ENCODE results near the gene PLIN5. TPM values are rescaled to one million over a fixed set of nuclear protein-coding genes. Genes with fewer than 3 reads are reported as not detected.
A peak's percentile ranks its signal among the peaks of the same experiment; 100 is the strongest.

PLIN5 gene
- total and polyA plus RNA-seq, 4 donors = 13.3 to 83.8 (median 56.6) TPM

DNA sequence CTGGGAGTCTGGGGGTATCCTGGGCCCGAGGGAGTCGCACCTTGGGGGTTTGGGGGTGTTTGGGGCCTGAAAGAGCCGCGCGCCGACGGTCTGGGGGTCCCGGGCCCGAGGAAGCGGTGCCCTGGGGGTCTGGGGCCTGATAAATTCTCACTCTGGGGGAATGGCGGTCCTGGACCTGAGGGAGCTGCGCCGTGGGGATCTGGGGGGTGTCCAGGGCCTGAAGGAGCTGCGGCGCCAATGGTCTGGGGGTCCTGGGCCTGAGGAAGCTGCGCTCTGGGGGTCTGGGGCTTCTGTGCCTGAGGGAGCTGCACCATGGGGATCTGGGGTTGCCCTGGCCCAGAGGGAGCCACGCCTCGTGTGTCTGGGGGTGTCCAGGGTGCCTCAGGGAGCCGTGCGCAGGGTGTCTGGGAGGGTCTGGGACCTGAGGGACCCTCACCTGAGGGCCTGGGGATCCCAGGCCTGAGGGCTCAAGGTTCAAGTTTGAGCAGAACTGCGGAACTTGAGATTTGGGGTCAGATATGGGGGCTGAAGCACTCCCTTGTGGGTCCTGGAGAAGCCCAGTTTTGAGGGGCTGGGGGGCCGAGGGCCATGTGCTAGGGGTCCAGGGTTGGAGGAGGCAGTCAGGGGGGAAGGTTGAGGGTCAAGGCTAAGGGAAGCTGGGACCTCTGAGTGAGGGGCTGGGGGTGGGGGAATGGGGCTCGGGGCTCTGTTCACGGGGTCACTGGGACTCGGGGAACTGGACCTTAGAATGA, 61.8 kb downstream of the PLIN5 start:
- peaks cover 4 to 19% (median 12%) of the 10 kb centered on the region in 4 donors for H3K4me1 ChIP-seq (ENCODE audit: control insufficient read depth in 4 of 4, insufficient read depth in 4 of 4, low read length in 3 of 4)
- no peak for DNase-seq (ENCODE audit: low spot score)
- H3K9ac ChIP-seq (ENCODE audit: low read depth in 1 of 2, low read length in 2 of 2) = peak overlapping the region in 1 of 2 donors; percentile 88
- WGBS = 34% methylated on average over 25 of the region's 25 CpGs
- H3K27me3 ChIP-seq (ENCODE audit: control insufficient read depth in 4 of 4, insufficient read depth in 4 of 4, low read length in 3 of 4) = no peaks in the 10 kb centered on the region
- TF ChIP-seq NR2F2 (IDR thresholded peaks at IDR 0.05) (no peak), FOXA2 (IDR thresholded peaks at IDR 0.05) (no peak), HNF4G (IDR thresholded peaks at IDR 0.05) (no peak), YY1 (IDR thresholded peaks at IDR 0.05) (no peak), TAF1 (conservative IDR thresholded peaks at IDR 0.05) (no peak), RAD21 (IDR thresholded peaks at IDR 0.05) (no peak), HNF4A (conservative IDR thresholded peaks at IDR 0.05) (no peak), GABPA (IDR thresholded peaks at IDR 0.05 in 1 of 2, conservative IDR thresholded peaks at IDR 0.05 in 1 of 2) (no peak), EGR1 (IDR thresholded peaks at IDR 0.05; ENCODE audit: low read depth in 2 of 2) (no peak), JUND (IDR thresholded peaks at IDR 0.05) (no peak), RXRA (IDR thresholded peaks at IDR 0.05) (no peak), FOXA1 (IDR thresholded peaks at IDR 0.05) (no peak), SP1 (IDR thresholded peaks at IDR 0.05) (no peak)
- TF ChIP-seq, protein P1, sequence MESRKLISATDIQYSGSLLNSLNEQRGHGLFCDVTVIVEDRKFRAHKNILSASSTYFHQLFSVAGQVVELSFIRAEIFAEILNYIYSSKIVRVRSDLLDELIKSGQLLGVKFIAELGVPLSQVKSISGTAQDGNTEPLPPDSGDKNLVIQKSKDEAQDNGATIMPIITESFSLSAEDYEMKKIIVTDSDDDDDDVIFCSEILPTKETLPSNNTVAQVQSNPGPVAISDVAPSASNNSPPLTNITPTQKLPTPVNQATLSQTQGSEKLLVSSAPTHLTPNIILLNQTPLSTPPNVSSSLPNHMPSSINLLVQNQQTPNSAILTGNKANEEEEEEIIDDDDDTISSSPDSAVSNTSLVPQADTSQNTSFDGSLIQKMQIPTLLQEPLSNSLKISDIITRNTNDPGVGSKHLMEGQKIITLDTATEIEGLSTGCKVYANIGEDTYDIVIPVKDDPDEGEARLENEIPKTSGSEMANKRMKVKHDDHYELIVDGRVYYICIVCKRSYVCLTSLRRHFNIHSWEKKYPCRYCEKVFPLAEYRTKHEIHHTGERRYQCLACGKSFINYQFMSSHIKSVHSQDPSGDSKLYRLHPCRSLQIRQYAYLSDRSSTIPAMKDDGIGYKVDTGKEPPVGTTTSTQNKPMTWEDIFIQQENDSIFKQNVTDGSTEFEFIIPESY (IDR thresholded peaks at IDR 0.05) = no peak
- TF ChIP-seq, protein P2, sequence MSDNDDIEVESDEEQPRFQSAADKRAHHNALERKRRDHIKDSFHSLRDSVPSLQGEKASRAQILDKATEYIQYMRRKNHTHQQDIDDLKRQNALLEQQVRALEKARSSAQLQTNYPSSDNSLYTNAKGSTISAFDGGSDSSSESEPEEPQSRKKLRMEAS (IDR thresholded peaks at IDR 0.05) = no peak
- TF ChIP-seq, protein P3, sequence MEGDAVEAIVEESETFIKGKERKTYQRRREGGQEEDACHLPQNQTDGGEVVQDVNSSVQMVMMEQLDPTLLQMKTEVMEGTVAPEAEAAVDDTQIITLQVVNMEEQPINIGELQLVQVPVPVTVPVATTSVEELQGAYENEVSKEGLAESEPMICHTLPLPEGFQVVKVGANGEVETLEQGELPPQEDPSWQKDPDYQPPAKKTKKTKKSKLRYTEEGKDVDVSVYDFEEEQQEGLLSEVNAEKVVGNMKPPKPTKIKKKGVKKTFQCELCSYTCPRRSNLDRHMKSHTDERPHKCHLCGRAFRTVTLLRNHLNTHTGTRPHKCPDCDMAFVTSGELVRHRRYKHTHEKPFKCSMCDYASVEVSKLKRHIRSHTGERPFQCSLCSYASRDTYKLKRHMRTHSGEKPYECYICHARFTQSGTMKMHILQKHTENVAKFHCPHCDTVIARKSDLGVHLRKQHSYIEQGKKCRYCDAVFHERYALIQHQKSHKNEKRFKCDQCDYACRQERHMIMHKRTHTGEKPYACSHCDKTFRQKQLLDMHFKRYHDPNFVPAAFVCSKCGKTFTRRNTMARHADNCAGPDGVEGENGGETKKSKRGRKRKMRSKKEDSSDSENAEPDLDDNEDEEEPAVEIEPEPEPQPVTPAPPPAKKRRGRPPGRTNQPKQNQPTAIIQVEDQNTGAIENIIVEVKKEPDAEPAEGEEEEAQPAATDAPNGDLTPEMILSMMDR (IDR thresholded peaks at IDR 0.05; ENCODE audit: low read depth, low read length, missing input control) = no peak
- TF ChIP-seq, protein P4, sequence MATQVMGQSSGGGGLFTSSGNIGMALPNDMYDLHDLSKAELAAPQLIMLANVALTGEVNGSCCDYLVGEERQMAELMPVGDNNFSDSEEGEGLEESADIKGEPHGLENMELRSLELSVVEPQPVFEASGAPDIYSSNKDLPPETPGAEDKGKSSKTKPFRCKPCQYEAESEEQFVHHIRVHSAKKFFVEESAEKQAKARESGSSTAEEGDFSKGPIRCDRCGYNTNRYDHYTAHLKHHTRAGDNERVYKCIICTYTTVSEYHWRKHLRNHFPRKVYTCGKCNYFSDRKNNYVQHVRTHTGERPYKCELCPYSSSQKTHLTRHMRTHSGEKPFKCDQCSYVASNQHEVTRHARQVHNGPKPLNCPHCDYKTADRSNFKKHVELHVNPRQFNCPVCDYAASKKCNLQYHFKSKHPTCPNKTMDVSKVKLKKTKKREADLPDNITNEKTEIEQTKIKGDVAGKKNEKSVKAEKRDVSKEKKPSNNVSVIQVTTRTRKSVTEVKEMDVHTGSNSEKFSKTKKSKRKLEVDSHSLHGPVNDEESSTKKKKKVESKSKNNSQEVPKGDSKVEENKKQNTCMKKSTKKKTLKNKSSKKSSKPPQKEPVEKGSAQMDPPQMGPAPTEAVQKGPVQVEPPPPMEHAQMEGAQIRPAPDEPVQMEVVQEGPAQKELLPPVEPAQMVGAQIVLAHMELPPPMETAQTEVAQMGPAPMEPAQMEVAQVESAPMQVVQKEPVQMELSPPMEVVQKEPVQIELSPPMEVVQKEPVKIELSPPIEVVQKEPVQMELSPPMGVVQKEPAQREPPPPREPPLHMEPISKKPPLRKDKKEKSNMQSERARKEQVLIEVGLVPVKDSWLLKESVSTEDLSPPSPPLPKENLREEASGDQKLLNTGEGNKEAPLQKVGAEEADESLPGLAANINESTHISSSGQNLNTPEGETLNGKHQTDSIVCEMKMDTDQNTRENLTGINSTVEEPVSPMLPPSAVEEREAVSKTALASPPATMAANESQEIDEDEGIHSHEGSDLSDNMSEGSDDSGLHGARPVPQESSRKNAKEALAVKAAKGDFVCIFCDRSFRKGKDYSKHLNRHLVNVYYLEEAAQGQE (IDR thresholded peaks at IDR 0.05) = no peak
- TF ChIP-seq, protein P5, sequence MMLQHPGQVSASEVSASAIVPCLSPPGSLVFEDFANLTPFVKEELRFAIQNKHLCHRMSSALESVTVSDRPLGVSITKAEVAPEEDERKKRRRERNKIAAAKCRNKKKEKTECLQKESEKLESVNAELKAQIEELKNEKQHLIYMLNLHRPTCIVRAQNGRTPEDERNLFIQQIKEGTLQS (IDR thresholded peaks at IDR 0.05) = no peak
- H3K4me3 ChIP-seq (ENCODE audit: low read depth in 1 of 3, low read length in 3 of 3) = peak overlapping the region in 2 of 3 donors; percentile 68 to 96
- H3K9me3 ChIP-seq (ENCODE audit: control insufficient read depth in 4 of 4, low read length in 3 of 4) = no peaks in the 10 kb centered on the region
- H3K36me3 ChIP-seq (ENCODE audit: control insufficient read depth in 4 of 4, insufficient read depth in 3 of 4, low read depth in 1 of 4, low read length in 3 of 4) = peaks cover 5 to 11% (median 5%) of the 10 kb centered on the region in 4 donors
- no peak overlapping the region for H3K27ac ChIP-seq (ENCODE audit: low read depth in 1 of 2, low read length in 2 of 2)

Other genes starting within 250 kb of the PLIN5 start
- under 1 TPM; 0.47 to 0.50 TPM for gene TMIGD2, start 232.8 kb downstream of the PLIN5 start, total RNA-seq
- under 1 TPM; 0.16 to 0.94 TPM for gene TMIGD2, start 232.8 kb downstream of the PLIN5 start, polyA plus RNA-seq
- under 1 TPM in 1 of 2 donors, not detected in 1; 0.92 TPM for gene FSD1, start 230.6 kb downstream of the PLIN5 start, total RNA-seq
- gene FSD1, start 230.6 kb downstream of the PLIN5 start, polyA plus RNA-seq = under 1 TPM; 0.05 to 0.19 TPM
- 10 to 100 TPM in 1 of 2 donors, 1 to 10 TPM in 1; 8.6 to 26.4 TPM for gene STAP2, start 196.4 kb downstream of the PLIN5 start, total RNA-seq
- 10 to 100 TPM; 23.6 to 24.5 TPM for gene STAP2, start 196.4 kb downstream of the PLIN5 start, polyA plus RNA-seq
- 1 to 10 TPM; 4.7 to 9.9 TPM for gene MPND, start 191.7 kb downstream of the PLIN5 start, total RNA-seq
- gene MPND, start 191.7 kb downstream of the PLIN5 start, polyA plus RNA-seq = 1 to 10 TPM; 9.0 to 9.4 TPM
- gene SH3GL1, start 134.7 kb downstream of the PLIN5 start, total RNA-seq = 10 to 100 TPM; 16.7 to 19.7 TPM
- 10 to 100 TPM; 16.5 to 27.8 TPM for gene SH3GL1, start 134.7 kb downstream of the PLIN5 start, polyA plus RNA-seq
- 10 to 100 TPM in 1 of 2 donors, 1 to 10 TPM in 1; 2.9 to 20.8 TPM for gene CHAF1A, start 132.6 kb downstream of the PLIN5 start, total RNA-seq
- 1 to 10 TPM; 1.0 to 2.1 TPM for gene CHAF1A, start 132.6 kb downstream of the PLIN5 start, polyA plus RNA-seq
- gene UBXN6, start 77.4 kb downstream of the PLIN5 start, total RNA-seq = 10 to 100 TPM; 33.0 to 92.3 TPM
- 10 to 100 TPM; 39.5 to 68.6 TPM for gene UBXN6, start 77.4 kb downstream of the PLIN5 start, polyA plus RNA-seq
- gene HDGFL2, start 62.9 kb downstream of the PLIN5 start, total RNA-seq = 10 to 100 TPM; 14.9 to 15.7 TPM
- 10 to 100 TPM in 1 of 2 donors, 1 to 10 TPM in 1; 3.4 to 13.2 TPM for gene HDGFL2, start 62.9 kb downstream of the PLIN5 start, polyA plus RNA-seq
- gene PLIN4, start 16.7 kb downstream of the PLIN5 start, total RNA-seq = 10 to 100 TPM in 1 of 2 donors, 1 to 10 TPM in 1; 3.1 to 49.1 TPM
- gene PLIN4, start 16.7 kb downstream of the PLIN5 start, polyA plus RNA-seq = 10 to 100 TPM in 1 of 2 donors, 1 to 10 TPM in 1; 5.0 to 14.1 TPM
- 100 to 1,000 TPM in 1 of 2 donors, 10 to 100 TPM in 1; 57.8 to 581 TPM for gene LRG1, start 4.8 kb upstream of the PLIN5 start, total RNA-seq
- 1,000 to 10,000 TPM in 1 of 2 donors, 100 to 1,000 TPM in 1; 741 to 1,122 TPM for gene LRG1, start 4.8 kb upstream of the PLIN5 start, polyA plus RNA-seq
- gene SEMA6B, start 24.5 kb upstream of the PLIN5 start, total RNA-seq = 1 to 10 TPM; 2.8 to 3.1 TPM
- 1 to 10 TPM in 1 of 2 donors, under 1 TPM in 1; 0.58 to 3.2 TPM for gene SEMA6B, start 24.5 kb upstream of the PLIN5 start, polyA plus RNA-seq
- 10 to 100 TPM; 15.6 to 29.0 TPM for gene TNFAIP8L1, start 104.3 kb upstream of the PLIN5 start, total RNA-seq
- gene TNFAIP8L1, start 104.3 kb upstream of the PLIN5 start, polyA plus RNA-seq = 10 to 100 TPM; 19.1 to 21.2 TPM
- gene MYDGF, start 135.1 kb upstream of the PLIN5 start, total RNA-seq = 10 to 100 TPM; 85.1 to 88.9 TPM
- gene MYDGF, start 135.1 kb upstream of the PLIN5 start, polyA plus RNA-seq = 100 to 1,000 TPM; 198 to 222 TPM
- 10 to 100 TPM; 27.3 to 74.5 TPM for gene DPP9, start 188.6 kb upstream of the PLIN5 start, total RNA-seq
- gene DPP9, start 188.6 kb upstream of the PLIN5 start, polyA plus RNA-seq = 10 to 100 TPM; 20.5 to 53.4 TPM

All from liver (tissue), 9 donors.